A549 (cell line): ENCODE data around the gene DOCK1.

Experiments
- EP300 ChIP-seq, 2 experiments: fragments of >200 bp; sonication (Bioruptor Twin); formaldehyde crosslinking; IDR thresholded peaks; 2 replicates in 1 of 2; 3 replicates in 1 of 2; pipeline ENCODE4 v1.6.1; 2016 to 2017
- POLR2A ChIP-seq: IDR thresholded peaks from 2 replicates; pipeline ENCODE4 v1.6.1; 2012; ENCODE audit warnings: mild to moderate bottlenecking, low read length

- TF ChIP-seq POLR2A (no peak), EP300 (IDR thresholded peaks at IDR 0.05) (no peak)
Measured at GRCh38 chr10:126877390-126877789, 27.8 kb upstream of the DOCK1 start.
